ENCODE measurements around the gene CDYL.

Gene CDYL

GRCh38 chr6:4776131-4776492 lies at the start of gene CDYL:
CDYL (plus strand) TSS chr6:4776404; CDS start chr6:4776784, 380 bp downstream.
- DNase-seq = no peak

- DNase-seq = no peak
Observed at GRCh38 chr6:4726645-4727044, 49.6 kb upstream of the CDYL start.

- no peak for DNase-seq
Observed at GRCh38 chr6:4727217-4727616, 49.0 kb upstream of the CDYL start.

DNA sequence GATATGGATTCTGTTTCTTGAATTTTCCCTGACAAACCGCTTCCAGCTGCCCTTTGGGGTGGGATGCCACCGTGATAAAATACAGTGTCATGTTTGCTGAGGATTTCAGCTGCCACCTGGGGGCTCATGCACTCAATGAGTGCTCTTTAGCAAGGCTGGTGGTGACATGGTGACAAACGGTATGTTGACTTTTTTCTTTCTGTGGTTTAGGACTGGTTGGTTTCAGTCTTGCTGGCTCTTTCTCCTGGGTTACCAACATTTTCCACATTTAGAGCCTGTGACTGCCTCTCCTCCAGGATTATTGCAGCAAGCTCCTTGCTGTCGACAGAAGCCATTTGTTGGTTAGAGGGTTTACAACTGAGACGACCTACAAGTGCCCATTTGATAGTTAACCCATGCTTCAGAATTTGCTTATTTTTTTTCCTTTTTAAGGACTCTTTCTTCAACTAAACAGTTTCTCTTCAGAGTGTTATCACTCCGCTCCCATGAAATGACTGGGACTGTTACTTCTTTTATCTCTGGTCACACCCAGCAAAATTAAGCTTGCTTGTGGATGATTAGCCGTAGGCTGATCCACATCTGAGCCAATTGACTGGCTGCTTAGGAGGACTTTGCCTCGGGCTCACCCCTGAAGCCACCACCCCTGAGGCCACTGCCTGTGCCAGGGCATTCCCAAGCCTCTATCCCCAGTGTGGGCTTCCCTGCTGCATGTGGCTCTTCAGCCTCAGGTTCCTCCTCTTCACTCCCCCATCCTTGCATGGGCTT lies 48.4 kb upstream of the CDYL start:
- peak; percentile 68 for DNase-seq

DNA sequence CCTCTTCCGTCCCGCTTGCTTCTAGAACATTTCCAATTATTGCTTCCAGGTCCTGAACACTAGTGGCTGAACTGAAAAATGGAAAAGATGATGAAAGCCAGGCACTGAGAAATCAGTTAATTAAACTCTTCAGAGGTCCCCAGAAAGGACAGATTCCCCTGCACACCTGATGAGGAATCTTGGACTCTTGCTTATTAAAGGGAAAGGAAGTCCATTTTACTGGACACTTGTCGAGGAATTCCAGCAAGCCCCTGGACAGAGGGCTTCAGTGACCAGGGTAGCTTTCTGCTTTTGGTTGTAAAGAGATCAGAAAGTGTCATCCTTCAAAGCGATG lies 47.8 kb upstream of the CDYL start:
- DNase-seq = no peak

DNA sequence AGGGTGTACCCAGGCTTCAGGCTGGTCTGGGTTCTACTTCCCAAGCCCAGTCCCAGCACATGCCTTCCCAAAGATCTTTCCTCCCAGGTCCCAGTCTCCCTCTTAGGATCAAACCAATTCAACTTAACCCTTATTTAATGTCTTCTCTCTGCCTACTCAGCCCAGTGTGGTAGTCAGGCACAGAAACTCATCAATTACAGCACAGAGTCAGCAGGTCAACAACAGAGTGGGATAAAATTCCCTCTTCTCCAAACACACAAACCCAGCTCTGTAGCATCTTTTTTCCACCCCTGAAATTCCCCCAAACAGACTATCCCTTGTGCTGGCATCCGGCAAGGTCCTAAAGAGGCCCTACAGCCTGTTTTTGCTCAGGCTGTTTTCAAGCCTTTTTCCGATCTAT lies 47.3 kb upstream of the CDYL start:
- no peak for DNase-seq

DNA sequence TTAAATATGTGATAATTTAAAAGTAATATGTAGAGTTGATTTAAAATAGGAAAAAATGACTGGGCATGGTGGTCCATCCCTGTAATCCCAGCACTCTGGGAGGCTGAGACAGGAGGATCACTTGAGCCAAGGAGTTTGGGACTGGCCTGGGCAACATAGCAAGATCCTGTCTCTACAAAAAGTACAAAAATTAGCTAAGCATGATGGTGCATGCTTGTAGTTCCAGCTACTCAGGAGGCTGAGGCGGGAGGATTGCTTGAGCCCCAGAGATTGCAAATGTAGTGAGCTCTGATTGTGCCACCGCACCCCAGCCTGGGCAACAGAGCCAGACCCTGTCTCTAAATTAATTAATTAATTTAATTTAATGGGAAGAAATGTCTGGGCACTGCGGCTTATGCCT lies 44.2 kb upstream of the CDYL start:
- no peak for DNase-seq

GRCh38 chr6:4732691-4733315 lies 43.4 kb upstream of the CDYL start:
- DNase-seq = peak; percentile 100

DNA sequence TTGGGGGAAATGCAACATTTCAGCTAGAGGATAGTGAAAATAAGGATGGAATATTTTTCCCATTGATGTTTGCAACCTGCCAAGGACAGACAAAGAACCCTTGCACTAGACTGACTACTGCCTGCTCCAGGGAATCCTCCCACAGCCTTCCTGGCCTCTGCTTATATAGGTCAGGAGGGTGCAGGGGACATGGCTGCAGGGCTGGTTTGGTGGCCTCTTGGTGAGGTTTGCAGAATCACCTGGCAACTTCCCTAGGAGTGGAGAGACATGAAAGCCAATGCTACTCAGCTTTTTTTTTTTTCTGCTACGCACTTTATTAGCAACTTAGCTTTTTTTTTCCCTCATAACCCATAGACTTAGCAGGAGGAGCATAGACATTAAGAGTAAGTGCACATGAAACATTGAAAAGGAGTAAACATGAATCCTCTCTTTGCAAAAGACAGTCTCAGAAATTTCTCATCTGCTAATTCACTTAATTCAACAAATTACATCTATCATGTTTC lies 39.8 kb upstream of the CDYL start:
- DNase-seq = peak; percentile 81

- no peak for DNase-seq
Observed at GRCh38 chr6:4740032-4740431, 36.2 kb upstream of the CDYL start.

DNA sequence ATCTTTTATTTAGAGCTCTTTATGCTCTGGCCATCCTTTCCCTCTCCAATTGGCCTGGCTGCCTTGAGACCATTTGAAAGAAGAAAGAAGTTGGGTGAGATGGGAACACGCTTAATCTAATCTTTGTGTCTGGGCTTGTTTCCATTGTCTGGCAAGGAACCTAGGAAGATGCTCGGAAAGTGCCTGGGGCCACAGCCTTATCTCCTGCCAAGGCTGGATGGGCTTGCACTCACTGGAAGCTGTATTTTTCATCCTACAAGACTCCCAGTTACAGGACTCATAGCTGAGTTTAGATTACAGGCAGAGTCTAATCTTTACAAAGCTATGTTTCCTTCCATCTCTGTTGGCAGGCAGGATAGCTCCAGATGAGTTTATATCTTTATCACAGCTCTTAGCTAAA lies 33.1 kb upstream of the CDYL start:
- peak; percentile 87 for DNase-seq

DNA sequence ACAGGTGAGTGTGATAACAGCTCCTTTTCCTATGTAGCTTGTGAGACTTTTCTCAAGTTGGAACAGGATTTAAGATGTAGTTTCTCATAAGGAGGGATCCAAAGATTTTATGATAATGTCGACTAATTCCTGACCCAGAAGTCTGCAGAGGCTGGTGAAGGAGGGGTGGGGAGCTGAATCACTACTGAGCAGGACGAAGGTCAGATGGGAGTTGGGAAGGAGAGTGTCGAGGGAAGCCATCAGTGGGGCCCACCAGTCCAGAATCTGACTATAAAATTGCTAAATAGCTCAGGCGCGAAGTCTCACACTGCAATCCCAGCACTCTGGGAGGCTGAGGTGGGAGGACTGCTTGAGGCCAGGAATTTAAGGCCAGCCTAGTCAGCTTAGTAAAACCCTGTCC lies 32.3 kb upstream of the CDYL start:
- no peak for DNase-seq

GRCh38 chr6:4747588-4747987 lies 28.6 kb upstream of the CDYL start:
- no peak for DNase-seq

DNA sequence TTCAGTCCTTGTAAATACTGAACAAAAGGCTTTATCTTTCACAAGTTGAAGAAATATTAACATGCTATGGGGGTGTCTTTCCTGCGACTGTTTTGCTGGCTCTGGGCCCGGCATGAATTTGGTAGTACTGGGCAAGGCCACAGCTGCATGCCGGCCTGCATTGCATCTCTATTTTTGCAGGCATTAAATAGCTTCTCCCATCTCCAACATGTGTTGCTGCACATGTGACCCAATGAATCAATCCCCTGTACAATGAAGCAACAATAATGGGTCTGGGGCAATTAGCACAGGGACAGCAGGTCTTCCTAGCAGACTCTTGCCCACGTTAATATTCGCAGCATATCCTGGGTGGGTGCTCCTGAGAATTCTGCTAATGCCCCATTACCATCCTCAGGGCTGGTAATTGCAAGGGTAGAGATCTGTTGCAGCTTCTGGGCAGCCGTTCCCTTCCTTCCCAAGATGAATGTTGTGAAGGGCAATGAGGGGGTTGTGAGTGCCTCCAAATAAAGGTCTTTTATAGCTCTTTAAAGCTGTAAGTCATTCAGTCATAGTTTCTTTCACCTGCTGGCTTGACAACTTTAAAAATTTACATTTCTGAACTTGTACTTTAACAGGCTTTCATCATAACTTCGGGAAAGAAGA lies 24.3 kb upstream of the CDYL start:
- no peak for DNase-seq

- no peak for DNase-seq
Observed at GRCh38 chr6:4756247-4756646, 20.0 kb upstream of the CDYL start.

DNA sequence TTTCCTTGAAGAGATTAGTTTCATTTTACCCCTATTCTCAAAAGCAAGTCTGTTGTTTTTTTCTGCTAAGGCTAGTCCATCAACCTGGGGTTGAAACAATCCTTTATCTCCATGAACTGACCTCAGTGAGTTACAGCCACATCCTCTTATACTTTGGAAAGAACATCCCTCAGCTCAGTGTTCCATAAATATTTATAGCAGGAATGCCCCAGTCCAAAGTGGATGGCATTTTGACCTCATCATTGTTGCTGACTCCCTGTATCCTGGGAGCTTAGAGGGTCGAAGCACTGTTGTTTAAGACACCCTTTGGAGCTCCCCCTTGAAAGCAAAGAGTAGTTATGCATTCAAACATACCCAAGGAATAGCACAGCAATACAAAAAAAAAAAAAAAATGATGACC lies 16.2 kb upstream of the CDYL start:
- DNase-seq = no peak

GRCh38 chr6:4760773-4761172 lies 15.4 kb upstream of the CDYL start:
- no peak for DNase-seq

GRCh38 chr6:4762294-4762693 lies 13.9 kb upstream of the CDYL start:
- no peak for DNase-seq

DNA sequence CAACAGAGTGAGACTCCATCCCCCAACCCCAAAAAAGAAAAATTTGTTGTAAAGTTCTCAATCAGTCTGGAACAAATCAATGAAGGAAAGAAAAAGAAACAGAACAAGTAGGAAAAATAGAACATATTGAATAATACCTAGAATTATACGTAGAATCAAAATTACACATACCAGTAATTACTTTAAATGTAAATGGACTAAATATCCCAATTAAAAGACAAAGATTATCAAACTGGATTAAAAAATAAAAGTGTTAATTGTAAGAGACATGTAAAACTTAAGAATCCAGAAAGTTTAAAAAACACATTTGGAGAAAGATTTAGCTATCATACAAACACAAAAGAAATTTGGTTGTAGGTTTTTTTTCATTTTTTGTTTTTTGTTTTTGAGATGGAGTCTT lies 12.3 kb upstream of the CDYL start:
- DNase-seq = no peak

GRCh38 chr6:4768815-4769214 lies 7.4 kb upstream of the CDYL start:
- DNase-seq = no peak

- no peak for DNase-seq
Observed at GRCh38 chr6:4772750-4773149, 3.5 kb upstream of the CDYL start.

DNA sequence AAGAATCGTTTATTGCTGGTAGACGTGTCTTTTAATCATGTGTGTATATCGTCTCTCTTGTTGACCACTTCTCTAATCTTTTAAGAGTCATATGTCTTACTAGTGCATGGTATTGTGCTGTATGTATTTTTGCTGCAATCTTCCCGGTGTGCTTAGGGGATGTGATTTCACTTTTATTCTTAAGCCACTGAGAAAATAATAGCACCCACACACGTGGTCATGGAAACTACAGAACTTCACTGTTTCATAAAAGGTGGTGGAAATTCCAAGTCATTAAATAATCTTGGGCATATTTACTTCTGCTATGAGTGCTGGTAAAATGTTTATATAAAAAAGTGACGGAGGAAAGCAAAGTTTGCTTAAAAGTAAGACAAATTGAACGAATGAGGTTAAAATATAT lies 3.0 kb upstream of the CDYL start:
- no peak for DNase-seq

DNA sequence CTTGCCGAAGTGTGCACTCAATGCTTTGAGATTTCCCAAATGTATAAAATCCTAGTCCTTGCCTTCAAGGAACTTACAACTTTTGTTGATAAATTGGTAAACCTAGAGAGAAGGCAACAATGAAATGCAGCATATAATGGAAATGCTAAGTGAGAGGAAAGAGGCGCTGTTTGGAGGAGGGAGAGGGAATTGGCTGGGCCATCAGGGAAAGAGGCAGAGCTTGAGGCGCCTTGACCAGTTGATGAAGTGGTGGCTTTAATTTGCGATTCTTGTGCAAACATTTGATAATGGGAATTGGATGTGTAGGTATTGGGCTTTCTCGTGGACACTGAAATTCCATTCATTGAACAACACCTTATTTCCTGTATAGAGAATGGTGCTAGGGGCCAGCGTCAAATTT lies 1.9 kb upstream of the CDYL start:
- DNase-seq = no peak

DNA sequence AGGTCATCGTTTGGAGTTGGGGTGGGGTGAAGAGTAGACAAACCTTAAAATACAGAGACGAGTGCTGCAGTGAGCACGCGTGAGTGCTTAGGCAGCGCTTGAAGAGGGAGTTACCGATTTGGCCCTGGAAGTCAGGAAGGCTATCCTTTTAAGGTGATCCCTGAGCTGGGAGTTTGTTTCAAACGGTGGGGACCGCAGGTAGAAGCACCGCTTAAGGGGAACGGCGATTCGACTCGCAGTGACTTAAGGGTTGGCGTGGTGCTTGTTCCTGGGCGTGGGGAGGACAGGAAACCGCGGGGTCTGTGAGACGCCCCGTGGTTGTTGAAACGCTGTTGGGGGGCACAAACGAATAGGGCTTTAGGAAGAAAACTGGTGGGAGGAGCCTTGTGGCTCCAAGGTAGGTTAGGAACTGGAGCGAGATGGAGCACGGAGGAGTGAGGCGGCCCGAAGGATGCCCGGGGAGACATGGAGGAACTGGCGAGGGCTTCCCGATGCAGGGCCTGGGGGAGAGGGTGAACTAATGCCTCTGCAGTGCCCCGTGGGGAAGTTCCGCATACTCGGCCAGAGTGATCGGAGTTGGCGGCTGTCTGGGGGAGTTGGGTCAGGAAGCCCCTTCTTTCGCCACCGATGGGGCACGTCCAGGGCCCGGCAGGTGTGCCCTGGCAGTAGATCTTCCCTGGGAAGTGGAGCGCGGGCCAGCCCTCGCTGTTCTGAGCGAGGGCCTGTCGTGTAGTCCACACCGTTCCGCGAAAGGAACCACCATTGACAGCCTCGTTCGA lies 1.3 kb upstream of the CDYL start:
- DNase-seq = peak; percentile 76

Measured in islet precursor cell (in vitro differentiated cells).